Measurements from ENCODE around the gene MGAT4B.
A peak's percentile ranks its signal among the peaks of the same experiment; 100 is the strongest.

Gene MGAT4B

DNA sequence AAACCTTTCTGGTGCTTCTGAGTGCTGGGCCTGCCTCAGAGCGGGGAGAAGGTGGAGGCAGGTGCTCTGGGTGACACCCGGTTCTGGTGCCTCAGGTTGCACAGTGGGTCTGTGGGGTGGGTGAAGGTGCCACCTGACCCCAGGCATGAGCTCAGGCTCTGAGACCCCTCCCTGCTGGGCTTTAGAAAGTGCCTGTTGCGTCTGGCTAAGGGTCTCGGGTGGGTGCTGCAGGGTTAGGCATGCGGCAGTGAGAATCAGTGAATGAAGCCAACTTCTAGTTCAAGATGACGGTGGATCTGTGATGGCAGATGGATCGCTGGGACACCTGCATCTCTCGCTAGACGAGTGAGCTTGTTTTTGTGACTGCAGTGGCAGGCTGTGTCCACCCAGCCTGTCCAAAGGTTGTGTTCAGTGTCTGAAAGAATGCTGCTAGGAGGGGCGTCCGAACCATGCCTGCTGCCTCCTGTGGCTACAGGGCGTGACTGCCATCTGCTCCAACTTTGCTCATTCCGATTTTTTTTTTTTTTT lies 19.1 kb upstream of the MGAT4B start:
- no peak for DNase-seq

DNA sequence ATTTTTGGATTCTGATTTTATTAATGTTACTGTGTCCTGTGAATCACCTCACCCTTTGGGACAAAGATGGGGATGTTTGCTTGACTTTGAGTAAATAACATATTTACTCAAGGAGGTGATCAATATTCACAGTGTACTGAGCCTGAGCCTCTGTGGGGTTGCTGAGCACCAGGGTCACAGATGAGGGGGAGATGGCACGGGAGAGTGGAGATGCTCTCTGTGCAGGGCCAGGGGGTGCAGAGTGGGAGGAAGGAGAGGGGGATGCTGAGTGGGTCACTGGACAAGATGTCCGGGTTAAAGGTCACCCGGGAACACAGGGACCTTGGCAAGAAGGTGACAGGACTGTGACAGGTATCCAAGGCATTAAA lies 18.1 kb upstream of the MGAT4B start:
- no peak for DNase-seq

DNA sequence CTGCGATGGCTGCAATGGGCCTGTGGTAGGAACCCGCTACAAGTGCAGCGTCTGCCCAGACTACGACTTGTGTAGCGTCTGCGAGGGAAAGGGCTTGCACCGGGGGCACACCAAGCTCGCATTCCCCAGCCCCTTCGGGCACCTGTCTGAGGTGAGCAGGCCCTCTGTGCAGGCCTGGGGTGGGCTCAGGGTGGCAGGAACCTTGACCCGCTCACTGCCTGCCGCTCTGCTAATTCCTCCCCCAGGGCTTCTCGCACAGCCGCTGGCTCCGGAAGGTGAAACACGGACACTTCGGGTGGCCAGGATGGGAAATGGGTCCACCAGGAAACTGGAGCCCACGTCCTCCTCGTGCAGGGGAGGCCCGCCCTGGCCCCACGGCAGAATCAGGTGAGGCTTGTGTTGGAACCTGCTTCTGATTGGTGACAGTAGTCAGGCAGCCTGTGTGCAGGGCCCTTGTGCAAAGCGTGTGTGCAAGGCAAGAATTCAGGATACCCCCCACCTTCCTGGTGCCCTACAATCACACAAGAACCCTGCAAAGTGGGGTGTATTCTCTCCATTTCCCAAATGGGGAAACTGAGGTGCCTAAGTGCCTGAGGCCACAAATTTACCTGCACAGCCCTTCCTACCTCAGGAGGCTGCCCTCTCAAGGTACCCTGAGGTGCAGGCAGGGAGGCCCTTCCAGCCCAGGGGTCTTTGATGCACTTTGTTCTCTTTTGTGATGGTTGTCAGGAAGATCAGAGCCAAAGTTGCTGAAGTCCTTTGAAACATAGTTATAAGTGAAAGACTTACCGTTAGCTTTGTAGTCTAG lies 17.5 kb upstream of the MGAT4B start:
- no peak for DNase-seq

DNA sequence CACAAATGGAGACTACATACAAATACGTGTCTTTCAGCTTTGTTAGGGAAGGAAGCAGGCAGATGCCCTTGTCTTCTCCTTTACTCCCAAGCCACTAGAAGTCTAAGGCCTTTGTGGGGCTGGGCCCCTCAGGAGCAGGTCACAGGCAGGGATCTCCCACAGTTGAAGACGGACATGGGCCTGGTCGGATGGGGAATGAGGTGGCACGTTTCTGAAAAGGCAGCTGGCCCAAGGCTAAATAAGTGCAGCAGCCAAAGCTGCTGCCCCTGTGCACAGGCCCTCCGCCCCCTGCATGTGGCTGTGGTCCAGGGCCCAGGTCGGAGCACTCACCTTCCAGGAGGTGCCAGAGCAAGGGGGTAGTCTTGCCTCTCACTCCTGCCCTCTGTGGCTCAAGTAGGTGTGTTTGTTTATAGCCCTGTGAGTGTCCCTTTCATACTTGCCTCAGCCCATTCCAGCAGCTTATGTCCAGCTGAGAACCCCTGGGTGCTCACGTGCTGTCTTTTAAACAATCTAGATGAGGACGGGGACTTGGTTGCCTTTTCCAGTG lies 15.9 kb upstream of the MGAT4B start:
- no peak for DNase-seq

DNA sequence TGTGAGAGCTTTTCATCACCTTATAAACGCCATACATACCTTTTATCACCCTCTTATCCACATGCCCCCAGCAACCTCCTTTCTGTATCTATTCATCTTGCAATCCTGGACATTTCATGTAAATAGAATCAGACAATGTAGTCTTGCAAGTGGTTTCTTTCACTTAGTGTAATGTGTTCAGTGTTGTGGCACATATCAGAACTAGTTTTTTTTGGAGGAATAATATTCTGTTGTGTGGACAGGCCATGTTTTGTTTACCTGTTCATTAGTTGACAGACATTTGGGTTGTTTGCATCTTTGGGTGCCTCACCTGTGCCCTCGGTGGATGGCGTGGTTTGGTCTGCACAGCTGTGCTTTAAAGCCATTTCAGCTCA lies 15.4 kb upstream of the MGAT4B start:
- DNase-seq = no peak

DNA sequence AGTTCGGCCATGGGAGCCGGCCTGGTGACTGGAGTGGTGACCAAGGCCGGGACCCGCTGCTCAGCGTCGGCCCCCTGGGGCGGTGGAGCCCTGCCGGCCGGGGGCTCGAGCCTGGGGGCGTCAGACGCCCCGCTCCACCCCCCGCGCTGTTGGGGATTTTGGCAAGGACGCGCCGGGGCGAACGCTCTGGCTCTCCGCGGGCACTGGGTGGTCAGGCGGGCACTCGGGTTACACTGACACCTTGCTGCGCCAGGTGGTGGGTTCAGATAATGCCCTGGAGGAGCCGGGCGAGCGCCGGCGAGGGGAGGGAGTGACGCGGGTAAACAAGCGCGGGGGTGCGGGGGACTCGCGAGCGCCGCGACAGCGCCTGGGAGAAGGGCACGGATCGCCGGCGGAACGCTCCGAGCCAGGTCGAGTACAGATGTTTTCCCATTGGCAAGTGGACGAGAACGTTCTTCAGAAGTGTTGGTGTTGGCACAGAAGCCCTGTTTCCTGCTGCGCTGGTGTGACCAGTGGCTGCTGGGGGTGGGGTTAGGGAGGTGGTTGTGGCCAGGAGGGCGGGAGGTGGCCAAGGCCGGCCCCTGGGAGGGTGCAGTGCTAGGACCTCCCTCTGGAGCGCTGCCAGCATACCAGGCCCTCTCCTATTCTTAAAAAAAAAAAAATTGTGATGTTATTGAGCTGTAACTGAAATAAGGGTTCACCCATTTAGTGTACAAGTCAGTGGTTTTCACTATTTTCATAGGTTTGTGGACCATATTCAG lies 14.8 kb upstream of the MGAT4B start:
- peak; percentile 87 for DNase-seq

DNA sequence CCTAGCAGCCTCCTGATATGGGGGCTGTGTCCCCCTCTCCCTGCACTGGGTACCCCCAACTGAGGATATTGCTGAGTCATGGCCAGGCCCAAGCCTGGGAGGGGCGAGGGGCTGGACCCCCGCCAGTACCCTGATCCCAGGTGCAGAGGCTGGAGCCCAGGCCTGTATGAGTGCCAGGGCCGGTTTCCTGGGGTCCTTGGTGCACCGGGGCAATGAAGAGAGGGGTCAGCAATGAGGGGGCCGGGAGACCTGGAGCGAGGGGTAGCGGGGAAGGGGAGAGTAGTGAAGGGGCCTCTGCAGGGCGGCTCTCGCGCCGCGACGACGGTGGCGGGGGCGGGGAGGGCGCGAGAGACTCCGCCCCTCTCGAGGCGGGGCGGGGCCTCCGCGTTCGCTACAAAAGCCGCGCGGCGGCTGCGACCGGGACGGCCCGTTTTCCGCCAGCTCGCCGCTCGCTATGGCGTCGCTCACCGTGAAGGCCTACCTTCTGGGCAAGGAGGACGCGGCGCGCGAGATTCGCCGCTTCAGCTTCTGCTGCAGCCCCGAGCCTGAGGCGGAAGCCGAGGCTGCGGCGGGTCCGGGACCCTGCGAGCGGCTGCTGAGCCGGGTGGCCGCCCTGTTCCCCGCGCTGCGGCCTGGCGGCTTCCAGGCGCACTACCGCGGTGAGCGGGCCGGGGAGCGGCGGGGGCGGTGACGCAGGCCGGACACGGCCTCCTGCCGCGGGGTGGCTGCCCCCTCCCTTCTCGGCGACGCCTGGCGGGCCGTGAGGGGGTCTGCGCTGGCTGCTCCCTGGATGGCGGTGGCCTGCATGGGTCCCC lies 14.0 kb upstream of the MGAT4B start, which contains the start of gene SQSTM1:
TSS of gene SQSTM1 (plus strand) at position 423 of the 815 bp plus-strand sequence. CDS start at position 455, 32 bp downstream.
- peak; percentile 78 for DNase-seq

DNA sequence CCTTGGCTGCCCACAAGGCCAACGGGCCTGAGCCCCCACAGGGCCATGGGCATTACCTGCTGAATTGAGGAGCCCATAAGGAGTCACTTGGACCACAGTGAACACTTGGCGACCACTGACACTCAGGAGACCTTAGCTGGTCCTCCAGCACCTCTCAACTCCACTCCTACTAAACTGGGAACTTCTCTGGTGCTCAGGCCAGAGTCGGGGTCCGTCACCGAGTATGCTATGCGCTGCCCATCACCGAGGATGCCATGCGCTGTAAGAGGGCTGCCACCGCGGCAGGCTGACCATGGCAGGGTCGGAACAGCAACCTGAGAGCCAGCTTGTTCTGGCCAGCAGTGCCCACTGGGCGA lies 13.4 kb upstream of the MGAT4B start:
- DNase-seq = no peak

DNA sequence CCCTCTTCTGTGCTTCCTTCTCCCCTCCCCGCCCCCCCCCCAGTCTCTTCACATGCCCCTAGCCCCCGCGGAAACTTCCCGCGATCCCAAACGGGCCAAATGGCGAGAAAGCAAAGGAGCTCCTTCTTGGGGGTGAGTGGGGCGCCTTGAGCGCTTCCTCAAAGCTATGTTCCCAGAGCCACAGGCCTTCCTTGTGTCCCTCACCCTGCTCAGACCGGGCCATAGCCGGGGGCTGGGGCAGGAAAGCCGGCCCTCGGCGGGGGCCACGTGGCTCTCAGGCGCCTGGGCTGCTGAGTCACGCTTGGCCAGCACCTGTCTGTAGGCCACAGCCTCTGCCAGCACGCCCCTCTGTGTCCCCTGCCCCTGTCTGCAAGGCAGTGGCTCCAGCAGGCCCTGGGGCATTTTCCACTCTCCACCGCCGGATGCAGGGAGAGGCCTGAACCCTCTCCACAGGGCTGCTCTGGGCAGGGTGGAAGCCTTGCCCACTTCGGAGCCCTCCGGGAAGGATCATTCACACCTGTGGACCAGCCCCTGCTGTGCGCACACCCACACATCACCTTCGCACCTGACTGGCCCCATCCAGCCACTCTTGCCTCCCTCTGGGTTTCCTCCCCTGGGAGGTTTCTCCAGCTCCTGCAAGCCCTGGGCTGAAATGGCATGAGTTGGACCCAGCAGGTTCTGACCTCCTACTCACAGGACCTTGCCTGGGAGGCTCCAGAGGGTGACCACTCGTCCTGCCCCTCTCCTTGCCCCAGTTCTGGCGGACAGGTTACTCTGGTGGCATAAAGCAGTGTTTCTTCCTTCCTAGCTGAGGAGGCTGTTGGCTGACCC lies 12.8 kb upstream of the MGAT4B start:
- no peak for DNase-seq

DNA sequence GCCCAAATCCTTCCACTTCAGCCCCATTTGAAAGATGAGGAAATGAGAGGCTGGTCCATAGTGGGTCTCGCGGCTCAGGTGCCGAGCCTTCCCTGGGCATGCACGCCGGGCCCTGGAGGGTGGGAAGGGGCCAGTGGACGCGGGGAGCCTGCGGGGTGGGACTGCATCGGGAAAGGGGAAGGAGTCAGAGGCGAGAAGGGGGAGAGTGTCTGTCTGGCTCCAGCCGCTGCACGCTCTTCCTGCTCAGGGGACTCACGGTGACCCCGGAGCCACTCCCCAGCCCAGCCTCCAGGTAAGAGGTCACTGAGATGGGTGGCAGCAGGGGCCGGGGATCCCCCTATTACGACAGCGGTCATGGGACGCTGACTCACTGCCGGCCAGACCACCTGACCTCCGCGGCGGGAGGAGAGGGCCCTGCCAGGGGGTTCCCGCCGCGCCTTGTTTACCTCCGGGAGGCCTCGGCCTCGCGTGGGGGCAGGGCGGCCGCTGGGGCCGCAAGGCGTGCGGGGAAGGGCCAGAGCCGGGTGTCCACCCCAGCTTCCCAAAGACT lies 12.2 kb upstream of the MGAT4B start:
- DNase-seq = peak; percentile 89

DNA sequence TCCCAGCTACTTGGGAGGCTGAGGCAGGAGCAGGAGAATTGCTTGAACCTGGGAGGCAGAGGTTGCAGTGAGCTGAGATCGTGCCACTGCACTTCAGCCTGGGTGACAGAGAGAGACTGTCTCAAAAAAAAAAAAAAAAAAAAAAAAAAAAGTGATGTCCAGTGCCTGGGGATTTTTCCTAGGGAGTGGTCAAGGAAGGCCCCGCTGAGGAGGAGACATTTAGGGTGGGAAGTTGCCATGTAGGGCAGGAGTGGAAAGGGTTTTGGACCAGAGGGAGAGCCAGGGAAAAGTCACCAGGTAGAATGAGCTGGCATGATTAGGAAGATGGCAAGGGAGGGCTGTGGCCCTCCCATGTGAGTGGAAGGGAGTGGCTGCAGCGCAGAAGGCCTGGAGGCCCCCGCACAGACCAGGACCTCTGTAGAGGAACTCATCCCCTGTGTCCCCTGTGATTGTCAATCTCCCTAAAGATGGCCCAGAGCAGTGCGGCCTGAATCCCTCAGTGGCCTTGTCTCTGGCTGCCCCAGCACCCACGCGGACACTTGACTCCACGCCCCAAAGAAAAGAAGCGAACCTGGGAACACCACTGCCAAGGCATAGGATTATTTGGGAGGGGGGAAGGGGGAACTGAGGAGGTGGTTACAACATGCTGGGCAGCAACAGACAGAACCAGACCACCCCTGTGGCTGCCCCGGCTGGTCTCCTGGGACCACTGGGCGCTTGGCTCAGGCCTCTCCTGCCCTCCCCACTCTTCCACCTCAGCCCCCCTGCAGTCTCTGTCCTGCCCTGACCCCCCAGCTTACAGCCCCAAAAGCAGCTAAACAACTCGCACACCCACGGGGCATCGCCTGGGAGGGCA lies 11.5 kb upstream of the MGAT4B start:
- no peak for DNase-seq

DNA sequence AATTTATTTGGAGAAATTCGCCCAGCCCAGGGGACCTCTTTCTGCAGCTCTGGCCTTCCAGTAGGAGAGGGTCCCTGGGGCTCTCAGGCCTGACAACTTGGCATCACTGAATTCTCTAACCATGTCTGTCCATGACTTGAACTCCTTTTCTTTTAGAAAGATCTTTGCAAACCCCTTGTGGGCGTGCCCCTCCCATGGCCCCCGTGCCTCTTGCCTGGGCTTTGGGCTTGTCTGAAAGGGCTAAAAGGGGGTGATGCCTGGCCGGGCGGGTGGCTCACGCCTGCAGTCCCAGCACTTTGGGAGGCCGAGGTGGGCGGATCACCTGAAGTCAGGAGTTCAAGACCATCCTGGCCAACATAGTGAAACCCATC lies 10.8 kb upstream of the MGAT4B start:
- DNase-seq = no peak

DNA sequence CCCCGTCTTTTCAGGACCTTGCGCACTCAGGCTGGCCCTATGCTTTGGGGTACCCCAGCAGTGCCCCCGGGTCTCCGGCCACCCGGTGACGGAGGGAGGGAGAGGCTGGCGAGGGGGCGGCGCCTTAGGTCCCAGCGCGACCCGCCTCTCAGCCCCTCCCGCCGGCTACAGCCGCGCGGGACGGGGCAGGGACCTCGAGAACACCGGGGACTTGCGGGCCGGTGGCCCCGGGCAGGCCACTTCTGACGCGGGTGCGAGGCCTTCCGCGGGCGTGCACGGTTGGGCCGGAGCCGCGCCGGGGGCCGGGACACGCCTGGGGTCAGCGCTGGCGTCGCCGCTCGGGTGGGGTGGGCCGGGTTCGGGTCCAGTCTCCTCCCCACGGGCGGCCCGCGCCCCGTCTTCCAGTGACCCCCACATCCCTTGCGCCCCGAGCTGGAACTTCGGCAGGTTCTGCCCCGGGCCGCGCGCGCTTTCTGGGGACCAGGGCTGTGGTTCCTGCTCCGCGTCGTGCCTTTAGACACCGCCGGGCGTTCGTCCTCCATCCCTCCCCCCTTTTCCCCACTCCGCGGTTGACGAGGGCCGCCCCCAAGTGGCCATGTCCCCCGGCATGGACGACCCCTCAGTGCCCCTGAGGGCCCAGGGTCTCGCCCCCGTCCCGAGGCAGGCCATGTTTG lies 10.3 kb upstream of the MGAT4B start:
- no peak for DNase-seq

DNA sequence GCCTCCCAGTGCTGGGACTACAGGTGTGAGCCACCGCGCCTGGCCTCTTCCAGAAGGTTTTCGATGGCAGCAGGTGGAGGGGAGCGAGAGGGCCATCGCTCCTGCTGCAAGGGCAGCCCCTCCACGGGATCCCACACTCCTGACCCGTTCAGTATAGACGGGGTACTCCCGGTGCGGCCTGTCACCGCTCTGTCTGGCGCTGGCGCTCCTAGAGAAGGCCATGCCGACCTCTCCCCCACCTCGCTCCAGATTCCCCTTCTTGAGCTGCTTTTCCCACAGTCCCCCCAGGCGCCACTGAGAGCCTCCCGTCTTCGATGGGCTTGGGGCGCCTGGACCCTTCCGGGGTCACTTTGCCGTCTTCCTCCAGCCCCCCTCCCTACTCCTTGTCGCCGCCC lies 9.7 kb upstream of the MGAT4B start:
- no peak for DNase-seq

DNA sequence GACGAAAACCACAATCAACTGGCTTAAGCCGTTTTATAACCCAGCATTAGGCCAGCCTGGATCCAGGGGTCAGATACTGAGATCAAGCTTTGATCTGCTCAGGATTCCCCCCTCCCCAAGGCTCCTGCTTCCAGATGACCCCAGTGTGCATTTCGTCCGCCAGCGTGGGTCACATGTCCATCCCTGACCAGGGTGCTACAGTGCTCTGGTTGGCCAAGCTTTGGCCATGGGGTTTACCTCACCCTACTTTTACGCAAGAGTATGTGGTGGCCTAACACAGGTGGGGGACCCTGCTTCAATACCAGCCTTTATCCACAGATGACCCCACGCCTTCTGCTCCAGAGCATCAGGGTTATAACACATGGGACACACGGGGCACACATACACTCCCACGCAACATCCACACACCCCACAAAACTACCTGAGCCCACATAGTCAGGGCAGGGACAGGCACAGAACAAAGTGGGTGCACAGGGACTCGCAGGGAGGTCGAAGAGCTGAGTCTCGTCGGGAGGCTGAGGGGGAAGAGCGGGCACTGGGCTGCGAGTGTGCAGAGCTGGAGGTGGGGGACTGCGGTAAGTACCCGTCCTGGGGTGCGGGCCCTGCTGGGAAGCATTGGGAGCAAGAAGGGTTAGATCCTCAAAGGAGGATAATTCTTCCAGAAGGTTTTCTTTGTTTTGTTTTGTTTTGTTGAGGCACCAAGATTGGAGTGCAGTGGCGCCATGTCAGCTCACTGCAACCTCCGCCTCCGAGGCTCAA lies 9.0 kb upstream of the MGAT4B start:
- no peak for DNase-seq

DNA sequence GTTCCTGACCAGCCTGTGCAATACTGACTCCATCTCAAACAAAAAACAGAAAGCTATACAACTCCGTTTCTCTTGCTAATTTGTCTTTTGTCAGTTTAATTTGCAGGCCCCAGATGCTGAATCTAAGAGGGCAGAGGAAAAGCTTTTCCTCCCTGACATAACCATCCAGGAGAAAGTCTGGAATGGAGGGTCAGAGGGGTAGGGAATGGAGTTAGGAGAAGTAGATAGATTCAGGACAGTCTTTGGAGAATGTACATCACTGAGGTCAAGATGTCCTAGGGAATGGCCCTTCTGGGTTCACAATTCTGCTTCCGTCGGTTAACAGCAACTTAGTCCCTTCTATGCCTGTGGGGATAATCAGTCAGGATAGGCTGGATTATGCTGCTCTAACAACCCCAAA lies 7.4 kb upstream of the MGAT4B start:
- no peak for DNase-seq

DNA sequence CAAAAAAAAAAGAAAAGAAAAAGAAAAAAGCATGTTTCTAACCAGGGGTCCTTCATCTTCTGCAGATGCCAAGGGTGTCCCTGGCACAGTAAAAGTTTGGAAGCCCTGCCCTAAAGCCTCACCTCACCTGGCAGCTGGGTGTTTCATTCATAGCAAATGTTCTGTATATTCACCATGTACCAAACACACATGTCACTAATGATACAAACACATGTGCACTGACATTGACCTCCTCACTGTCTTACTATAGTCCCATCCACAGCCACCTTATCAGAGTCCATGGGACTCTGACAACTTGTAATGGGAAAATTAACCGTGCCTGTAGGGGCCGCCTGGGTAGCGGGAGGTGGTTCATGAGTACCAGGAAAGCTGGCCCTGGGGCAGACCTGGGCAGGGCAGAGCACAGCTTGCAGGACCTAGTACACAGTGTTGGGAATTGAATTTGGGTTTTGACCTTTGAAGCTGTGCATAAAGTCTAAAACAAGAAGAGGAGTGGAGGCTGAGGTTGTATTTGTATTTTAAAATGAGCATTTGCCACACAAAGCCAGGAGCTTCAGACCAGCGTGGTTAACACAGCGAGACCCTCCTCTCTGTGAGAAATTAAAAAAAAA lies 6.4 kb upstream of the MGAT4B start:
- DNase-seq = no peak

DNA sequence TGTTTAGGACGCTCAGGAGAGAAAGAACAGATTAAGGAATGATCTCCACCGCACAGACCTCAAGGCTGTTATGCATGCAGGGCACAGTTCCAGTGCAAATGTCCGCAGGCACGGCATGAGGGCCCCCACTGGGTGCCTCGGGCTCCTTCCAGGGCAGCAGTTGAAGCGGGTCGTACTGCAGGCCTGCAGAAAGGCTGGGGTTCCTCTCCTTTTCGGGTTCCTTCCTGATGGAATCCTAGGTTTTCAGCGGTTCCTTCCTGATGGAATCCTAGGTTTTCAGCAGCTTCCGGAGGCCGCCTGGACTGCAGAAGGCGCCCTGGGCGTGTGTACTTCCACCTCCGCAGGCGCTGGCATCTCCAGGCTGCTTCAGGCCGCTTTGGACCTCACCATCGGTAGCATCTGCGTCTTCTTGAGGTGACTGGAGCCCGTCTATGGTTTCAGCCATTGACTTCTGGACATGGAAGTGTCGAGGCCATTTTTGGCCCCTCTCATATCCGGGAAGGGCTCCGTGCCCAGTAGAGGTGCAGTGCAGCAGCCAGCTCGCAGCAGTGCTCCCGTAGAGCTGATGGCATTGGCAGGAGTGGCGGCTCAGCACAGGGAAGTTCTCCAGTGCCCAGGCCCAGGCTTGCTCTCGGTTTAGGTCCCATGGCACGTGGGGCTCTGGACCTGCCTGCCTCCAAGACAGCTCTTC lies 5.6 kb upstream of the MGAT4B start:
- DNase-seq = no peak

All from central memory CD4-positive, alpha-beta T cell (primary cell).